ENCODE results near the gene CDC14C.
"Not testable (repeated sequence)": the region's sequence is repeated elsewhere in the genome, so short reads cannot be mapped to it uniquely, and the experiment has no call there.

Gene CDC14C

DNA sequence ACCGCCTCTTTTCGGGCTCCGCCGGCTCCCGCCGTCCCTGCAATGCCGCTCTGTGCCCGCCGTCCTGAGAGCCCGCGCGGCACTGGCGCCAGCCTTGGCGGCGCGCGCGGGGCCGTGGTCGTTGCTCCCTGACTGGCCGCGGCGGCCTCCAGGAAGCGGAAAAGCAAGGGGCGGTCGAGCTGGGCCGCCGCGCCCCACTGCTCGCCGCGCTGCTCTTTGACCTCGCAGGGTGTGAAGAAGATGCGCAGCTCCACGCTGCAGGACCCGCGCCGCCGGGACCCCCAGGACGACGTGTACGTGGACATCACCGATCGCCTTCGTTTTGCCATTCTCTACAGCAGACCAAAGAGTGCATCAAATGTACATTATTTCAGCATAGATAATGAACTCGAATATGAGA is at the start of gene CDC14C:
Gene CDC14C, plus strand, starts transcription at position 115 of the 400 bp plus-strand sequence. Its CDS starts 126 bp downstream, at position 241.
- DNase-seq: no peak

GRCh38 chr7:48875045-48875916 is 49.1 kb upstream of the CDC14C start:
- DNase-seq: peak; percentile 25 to 36

DNA sequence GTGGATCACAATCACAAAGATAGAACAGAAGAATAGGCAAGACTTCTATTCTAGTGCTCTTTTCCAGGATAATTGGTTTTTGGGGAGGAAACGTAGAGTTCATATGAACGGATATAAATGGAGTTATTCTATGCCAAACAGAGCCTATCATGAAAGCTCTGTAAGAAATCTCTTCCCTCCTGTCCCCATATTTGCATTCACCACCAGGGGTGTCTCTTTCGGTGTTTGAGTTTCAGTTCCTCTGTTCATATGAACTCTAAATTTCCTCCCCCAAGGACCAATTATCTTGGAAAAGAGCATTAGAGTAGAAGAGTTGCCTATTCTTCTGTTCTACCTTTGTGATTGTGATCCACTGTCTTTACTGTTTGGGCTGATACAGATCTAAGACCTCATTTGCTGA is 48.3 kb upstream of the CDC14C start:
- no peak for DNase-seq

DNA sequence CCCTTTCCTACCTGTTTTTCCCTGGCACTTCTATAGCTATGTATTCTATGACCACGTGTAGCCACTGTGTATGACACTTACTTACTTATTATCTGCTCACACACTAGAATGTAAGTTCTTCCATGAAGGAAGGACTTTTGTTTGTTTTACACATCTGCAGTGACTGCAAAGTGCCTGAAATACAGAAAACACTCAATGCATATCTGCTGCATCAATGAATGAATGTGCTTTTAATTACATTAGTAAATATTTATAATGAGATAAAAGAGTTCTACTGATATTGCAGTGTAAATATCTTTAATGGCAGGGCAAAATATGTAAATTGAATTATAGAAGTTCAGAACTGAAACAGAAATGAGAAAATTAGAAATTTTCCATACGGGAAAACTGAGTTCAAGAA is 43.5 kb upstream of the CDC14C start:
- DNase-seq: no peak

DNA sequence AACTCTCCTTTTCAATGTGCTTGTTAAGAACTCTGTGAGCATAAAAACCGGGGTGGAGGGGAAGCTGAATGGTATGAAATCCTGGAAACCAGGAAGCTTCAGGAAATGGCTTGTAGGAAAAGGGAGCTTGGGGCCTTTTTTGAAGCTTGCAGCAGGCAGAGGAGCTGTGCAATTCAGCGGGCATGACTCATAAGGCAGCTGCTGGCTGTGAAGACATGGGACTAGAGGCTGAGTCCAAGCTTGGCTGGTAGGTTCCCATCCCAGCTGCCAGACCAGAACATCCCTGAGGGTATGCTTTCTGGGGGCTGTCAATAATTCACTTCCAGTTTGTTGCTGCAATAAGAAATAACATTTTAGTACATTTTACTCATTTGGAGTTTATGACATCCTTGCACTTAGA is 36.8 kb upstream of the CDC14C start:
- no peak for DNase-seq

GRCh38 chr7:48894574-48894973 is 29.8 kb upstream of the CDC14C start:
- no peak for DNase-seq

GRCh38 chr7:48899932-48900331 is 24.4 kb upstream of the CDC14C start:
- DNase-seq: no peak

DNA sequence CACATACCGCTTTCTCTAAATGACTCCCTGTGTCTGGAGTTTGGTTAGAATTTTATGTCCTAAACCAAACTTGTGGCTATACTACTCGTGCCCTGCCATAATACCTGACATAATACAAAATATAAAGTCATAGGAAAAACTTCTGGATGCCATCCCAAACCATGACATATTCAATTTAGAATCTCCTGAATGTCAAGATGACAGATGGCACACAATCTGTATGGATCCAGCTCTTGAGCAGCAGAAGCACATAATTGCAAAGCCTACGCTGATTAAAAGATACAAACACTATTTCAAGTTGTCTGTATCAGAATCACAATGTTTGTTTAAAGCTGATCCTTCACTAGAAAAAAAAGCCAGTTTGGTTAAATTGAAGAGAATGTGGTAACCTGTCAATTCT is 22.4 kb upstream of the CDC14C start:
- DNase-seq: no peak

- DNase-seq: no peak
Measured at GRCh38 chr7:48904975-48905374, 19.4 kb upstream of the CDC14C start.

DNA sequence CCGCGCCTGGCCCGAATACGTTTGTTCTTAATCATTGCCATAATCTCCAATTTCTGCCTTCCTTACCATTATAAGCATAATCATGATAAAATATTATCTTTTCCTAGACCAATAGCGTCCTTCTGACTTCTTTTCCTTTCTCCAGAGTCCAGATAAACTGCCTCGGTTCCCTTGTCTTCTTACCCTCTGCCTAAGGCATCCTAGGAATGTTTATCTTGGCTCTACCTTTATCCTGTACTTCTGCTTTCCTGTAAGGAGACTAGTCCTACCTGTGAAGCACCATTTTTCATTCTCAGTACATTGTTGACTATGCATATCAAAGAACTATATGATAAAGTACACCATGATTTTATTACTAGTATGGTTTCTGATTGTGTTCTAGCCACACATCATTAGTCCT is 18.7 kb upstream of the CDC14C start:
- DNase-seq: not testable (repeated sequence)

DNA sequence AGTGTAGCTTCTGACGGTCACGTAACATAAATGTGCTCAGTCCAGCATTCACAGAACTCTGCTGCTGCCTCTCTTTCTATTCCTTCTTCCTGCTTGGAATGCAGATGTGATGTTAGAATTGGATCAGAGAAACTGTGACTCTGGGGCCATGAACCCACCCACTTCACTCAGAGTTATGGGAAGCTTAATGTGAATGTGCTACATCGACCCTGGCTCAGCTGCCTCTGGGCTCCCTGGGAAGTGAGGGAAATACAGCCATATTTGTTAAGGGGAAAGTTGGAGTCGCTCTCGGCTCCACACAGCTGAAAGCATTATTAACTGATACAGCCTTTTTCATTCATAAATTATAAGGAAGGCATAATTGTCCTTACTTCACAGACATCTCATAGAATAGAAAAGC is 14.5 kb upstream of the CDC14C start:
- DNase-seq: not testable (repeated sequence)

GRCh38 chr7:48931481-48931880 is 7.1 kb downstream of the CDC14C start:
- DNase-seq: no peak

GRCh38 chr7:48932126-48932910 is 8.0 kb downstream of the CDC14C start:
- DNase-seq: no peak

- no peak for DNase-seq
Measured at GRCh38 chr7:48933549-48934085, 9.3 kb downstream of the CDC14C start.

GRCh38 chr7:48938539-48939295 is 14.4 kb downstream of the CDC14C start:
- no peak for DNase-seq

DNA sequence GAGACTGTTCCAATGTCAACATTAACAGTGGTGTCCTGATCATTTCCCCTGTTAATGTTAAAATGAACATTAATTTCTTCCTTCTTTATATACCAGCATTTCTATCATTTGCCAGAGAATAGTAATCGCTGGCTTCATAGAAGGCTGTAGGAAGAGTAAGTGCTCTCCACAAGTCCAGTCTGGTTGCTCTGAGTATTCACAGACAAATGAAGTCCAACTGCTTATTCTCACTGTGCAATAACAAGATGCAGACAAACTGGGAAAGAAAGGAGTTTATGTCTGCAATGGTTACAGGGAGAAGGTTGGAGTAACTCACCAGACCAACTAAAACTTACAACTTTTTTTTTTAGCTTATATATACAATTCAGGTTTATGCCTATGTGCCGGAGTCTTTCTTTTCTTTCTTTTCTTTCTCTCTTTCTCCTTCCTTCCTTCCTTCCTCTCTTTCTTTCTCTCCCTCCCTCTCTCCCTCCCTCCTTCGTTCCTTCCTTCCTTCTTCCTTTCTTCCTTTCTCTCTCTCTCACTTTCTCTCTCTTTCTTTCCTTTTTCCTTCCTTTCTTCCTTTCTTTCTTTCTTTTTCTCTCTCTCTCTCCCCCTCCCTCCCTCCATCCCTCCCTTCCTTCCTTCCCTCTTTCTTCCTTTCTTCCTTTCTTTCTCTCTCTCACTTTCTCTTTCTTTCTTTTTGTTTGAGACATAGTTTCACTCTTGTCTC is 19.1 kb downstream of the CDC14C start:
- DNase-seq: no peak

- DNase-seq: no peak
Measured at GRCh38 chr7:48955916-48956315, 31.6 kb downstream of the CDC14C start.

GRCh38 chr7:48959676-48960075 is 35.3 kb downstream of the CDC14C start:
- no peak for DNase-seq

DNA sequence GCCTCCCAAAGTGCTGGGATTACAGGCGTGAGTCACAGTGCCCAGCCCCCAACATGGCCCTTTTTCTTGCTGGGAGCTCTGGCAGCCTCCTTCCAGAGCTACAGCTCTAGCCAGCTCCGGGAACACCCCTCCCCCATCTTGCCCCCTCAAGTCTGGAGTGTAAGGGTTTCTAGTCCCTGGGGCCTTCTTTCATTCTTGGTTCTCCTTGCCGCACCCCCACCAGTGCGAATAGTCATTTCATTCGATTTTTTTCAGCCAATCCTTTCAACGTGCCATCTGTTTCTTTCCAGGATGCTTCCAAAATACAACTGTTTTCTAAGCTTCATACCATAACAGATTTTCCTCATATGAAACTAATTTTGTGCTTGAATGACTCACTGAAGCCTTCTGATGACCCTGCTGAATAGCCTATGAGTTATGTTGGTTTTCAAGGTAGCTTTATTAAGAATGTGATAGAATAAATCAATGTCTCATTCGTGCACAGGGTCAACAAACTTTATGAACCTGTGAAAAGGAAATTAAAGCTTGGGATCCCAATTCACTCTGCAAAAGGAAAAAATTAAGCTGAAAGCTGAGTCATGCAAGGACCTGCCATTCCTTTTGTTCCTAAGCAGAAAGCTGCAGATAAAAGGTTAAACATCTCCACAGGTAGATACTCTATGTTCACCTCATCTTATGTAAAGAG is 38.6 kb downstream of the CDC14C start:
- DNase-seq: no peak

DNA sequence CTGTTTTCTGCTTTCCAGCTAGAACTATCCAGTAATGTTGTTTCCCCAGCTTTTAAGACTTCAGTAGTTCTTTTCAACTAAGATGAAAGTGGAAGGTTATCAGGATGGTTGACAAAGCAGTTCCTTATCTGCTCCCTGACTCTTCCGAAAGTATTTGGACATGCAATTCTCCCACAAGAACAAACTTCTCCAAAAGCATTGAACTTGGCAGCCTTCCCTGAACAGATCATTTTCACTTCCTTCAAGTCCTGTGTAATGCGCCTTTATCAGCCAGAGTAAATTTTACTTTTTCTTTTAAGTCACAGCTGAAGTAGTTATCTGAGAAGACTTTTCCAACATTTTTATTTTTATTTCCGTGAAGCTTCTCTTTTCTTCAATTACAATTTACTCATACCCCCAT is 39.7 kb downstream of the CDC14C start:
- no peak for DNase-seq

- no peak for DNase-seq
Measured at GRCh38 chr7:48971173-48971572, 46.8 kb downstream of the CDC14C start.

GRCh38 chr7:48976253-48976652 is 51.9 kb downstream of the CDC14C start:
- DNase-seq: no peak
